Activated B cell treated with CpG ODN at 0.5 μM for 24 hours (primary cell): Measurements from ENCODE around the gene WDR62. TPM values are rescaled to one million over a fixed set of nuclear protein-coding genes. Genes with fewer than 3 reads are reported as not detected.

Experiments
- ATAC-seq: fragments of 200-7000 bp; cut with Tn5 transposase; one replicate; pipeline ENCODE4 v1.10.0; 2021; ENCODE audit warnings: low read depth, mild to moderate bottlenecking, moderate library complexity
- CTCF ChIA-PET: fragments of 350-600 bp; sonication (Branson Sonifier 250); formaldehyde crosslinking; loops from one replicate; lab custom pipeline; 2021; ENCODE audit warnings: antibody characterized with exemption; lab: Charles Lee
- POLR2A ChIA-PET: fragments of 350-600 bp; sonication (Branson Sonifier 250); formaldehyde crosslinking; loops from one replicate; lab custom pipeline; 2021; ENCODE audit warnings: antibody characterized with exemption; lab: Charles Lee
- DNase-seq: peaks from one replicate; pipeline ENCODE4 v3.0.0; 2022
- H3K27ac Mint-ChIP-seq: one replicate; pipeline ENCODE4 v1.8.0; 2020; ENCODE audit warnings: mixed read lengths
- H3K27me3 Mint-ChIP-seq: one replicate; pipeline ENCODE4 v1.8.0; 2021; ENCODE audit warnings: mixed read lengths
- H3K36me3 Mint-ChIP-seq: one replicate; pipeline ENCODE4 v1.8.0; 2021; ENCODE audit warnings: low read depth, mixed read lengths
- H3K4me1 Mint-ChIP-seq: one replicate; pipeline ENCODE4 v1.8.0; 2021; ENCODE audit warnings: mixed read lengths
- H3K4me3 Mint-ChIP-seq: one replicate; pipeline ENCODE4 v1.8.0; 2020; ENCODE audit warnings: mild to moderate bottlenecking, mixed read lengths
- H3K9me3 Mint-ChIP-seq: one replicate; pipeline ENCODE4 v1.8.0; 2020; ENCODE audit warnings: mixed read lengths
- CTCF ChIP-seq: fragments of 200-600 bp; IDR thresholded peaks from one replicate; pipeline ENCODE4 v1.8.0; 2022; ENCODE audit warnings: antibody characterized with exemption, mild to moderate bottlenecking
- intact Hi-C: fragments of 100-400 bp; cut with micrococcal nuclease; formaldehyde crosslinking; loops from one replicate; pipeline ENCODE4 v1.15.1; 2024
- total RNA-seq: library from RNA; stranded (reverse); gene quantifications from 2 replicates; pipeline ENCODE4 v1.2.3, GENCODE V29; 2022

Gene WDR62
- total RNA-seq, 1 donor from 2014 or later, result 3.3 TPM

- no peak for DNase-seq
- ChIA-PET CTCF (no interaction called here), POLR2A (no interaction called here)
- no peaks in the 10 kb centered on the region for H3K27me3 Mint-ChIP-seq
- ATAC-seq, result no peak
- intact Hi-C loops, result loop anchor here (10.0 kb wide), 4 partner anchors 176 to 1544 kb away; partner anchors contain the start of genes COX6B1, ETV2, IGFLR1 and LIN37
- TF ChIP-seq CTCF, result no peak
- no peaks in the 10 kb centered on the region for H3K9me3 Mint-ChIP-seq
- H3K4me3 Mint-ChIP-seq, result no peak overlapping the region
- no peak overlapping the region for H3K27ac Mint-ChIP-seq
- peaks cover 39% of the 10 kb centered on the region for H3K36me3 Mint-ChIP-seq
- peaks cover 30% of the 10 kb centered on the region for H3K4me1 Mint-ChIP-seq
Observed at GRCh38 chr19:36111200-36111539, 56.5 kb downstream of the WDR62 start.

GRCh38 chr19:36112678-36113077 lies 58.0 kb downstream of the WDR62 start:
- H3K27ac Mint-ChIP-seq, result peak overlapping the region; percentile 36
- no peaks in the 10 kb centered on the region for H3K27me3 Mint-ChIP-seq
- DNase-seq, result no peak
- CTCF ChIA-PET, result no interaction called here
- H3K36me3 Mint-ChIP-seq, result peaks cover 49% of the 10 kb centered on the region
- H3K4me1 Mint-ChIP-seq, result peaks cover 39% of the 10 kb centered on the region
- POLR2A ChIA-PET, result interaction anchor here (1.6 kb wide), 1 partner anchor 59 kb away, joined by 4 read pairs; the partner anchor contains the start of gene THAP8
- no peaks in the 10 kb centered on the region for H3K9me3 Mint-ChIP-seq
- no peak for ATAC-seq
- H3K4me3 Mint-ChIP-seq, result peak overlapping the region; percentile 92
- TF ChIP-seq CTCF, result no peak
- intact Hi-C loops, result loop anchor here (10.0 kb wide), 4 partner anchors 178 to 1542 kb away; partner anchors contain the start of genes COX6B1, ETV2, IGFLR1 and LIN37

- Mint-ChIP-seq H3K27me3 (no peaks in the 10 kb centered on the region), H3K4me3 (peak overlapping the region; percentile 92), H3K9me3 (no peaks in the 10 kb centered on the region), H3K36me3 (peaks cover 55% of the 10 kb centered on the region), H3K27ac (peak overlapping the region; percentile 97), H3K4me1 (peaks cover 43% of the 10 kb centered on the region)
- ChIA-PET POLR2A (interaction anchor here (0.7 to 1.6 kb wide), 3 partner anchors 26 to 118 kb away, joined by 4 to 8 read pairs (median 4); partner anchors contain the start of genes CAPNS1, SDHAF1 and THAP8), CTCF (interaction anchor here (1.9 kb wide), 1 partner anchor 15 kb away, joined by 8 read pairs; no protein-coding TSS in a partner anchor)
- ATAC-seq, result no peak
- intact Hi-C loops, result loop anchor here (10.0 kb wide), 4 partner anchors 179 to 1541 kb away; partner anchors contain the start of genes COX6B1, ETV2, IGFLR1 and LIN37
- TF ChIP-seq CTCF, result no peak
- no peak for DNase-seq
Observed at GRCh38 chr19:36113425-36113824, 58.7 kb downstream of the WDR62 start.

- intact Hi-C loops, result loop anchor here (10.0 kb wide), 4 partner anchors 179 to 1541 kb away; partner anchors contain the start of genes COX6B1, ETV2, IGFLR1 and LIN37
- Mint-ChIP-seq H3K9me3 (no peaks in the 10 kb centered on the region), H3K27ac (peak overlapping the region; percentile 97), H3K4me3 (peak overlapping the region; percentile 92), H3K27me3 (no peaks in the 10 kb centered on the region), H3K4me1 (peaks cover 43% of the 10 kb centered on the region), H3K36me3 (peaks cover 61% of the 10 kb centered on the region)
- ChIA-PET CTCF (interaction anchor here (0.8 to 1.9 kb wide), 2 partner anchors 14 to 155 kb away, joined by 3 to 8 read pairs; no protein-coding TSS in a partner anchor), POLR2A (interaction anchor here (0.6 to 2.2 kb wide), 16 partner anchors 10 to 1257 kb away, joined by 3 to 28 read pairs (median 5); partner anchors contain the start of genes ALKBH6, CAPNS1, COX6B1 and LIN37)
- no peak for DNase-seq
- no peak for TF ChIP-seq CTCF
- ATAC-seq, result no peak
Observed at GRCh38 chr19:36113894-36114720, 59.4 kb downstream of the WDR62 start.
